Rectal smooth muscle tissue (tissue), 1 donor: ENCODE results near the gene KLF11.
A peak's percentile ranks its signal among the peaks of the same experiment; 100 is the strongest.
"Not testable (repeated sequence)": the region's sequence is repeated elsewhere in the genome, so short reads cannot be mapped to it uniquely, and the experiment has no call there.

Experiments used
- H3K27ac ChIP-seq: one replicate; pipeline ENCODE4 v1.7.0; 2013; ENCODE audit warnings: low read depth, low read length, inconsistent platforms
- H3K27me3 ChIP-seq: one replicate; pipeline ENCODE4 v1.7.0; 2013; ENCODE audit warnings: low read length; ENCODE audit not compliant: control insufficient read depth, insufficient read depth
- H3K36me3 ChIP-seq: one replicate; pipeline ENCODE4 v1.7.0; 2013; ENCODE audit warnings: low read length; ENCODE audit not compliant: control insufficient read depth, insufficient read depth
- H3K4me1 ChIP-seq: one replicate; pipeline ENCODE4 v1.7.0; 2013; ENCODE audit warnings: low read length; ENCODE audit not compliant: control insufficient read depth, insufficient read depth
- H3K4me3 ChIP-seq: one replicate; pipeline ENCODE4 v1.7.0; 2013; ENCODE audit warnings: low read length
- H3K9ac ChIP-seq: one replicate; pipeline ENCODE4 v1.7.0; 2013; ENCODE audit warnings: low read length

Gene KLF11

DNA sequence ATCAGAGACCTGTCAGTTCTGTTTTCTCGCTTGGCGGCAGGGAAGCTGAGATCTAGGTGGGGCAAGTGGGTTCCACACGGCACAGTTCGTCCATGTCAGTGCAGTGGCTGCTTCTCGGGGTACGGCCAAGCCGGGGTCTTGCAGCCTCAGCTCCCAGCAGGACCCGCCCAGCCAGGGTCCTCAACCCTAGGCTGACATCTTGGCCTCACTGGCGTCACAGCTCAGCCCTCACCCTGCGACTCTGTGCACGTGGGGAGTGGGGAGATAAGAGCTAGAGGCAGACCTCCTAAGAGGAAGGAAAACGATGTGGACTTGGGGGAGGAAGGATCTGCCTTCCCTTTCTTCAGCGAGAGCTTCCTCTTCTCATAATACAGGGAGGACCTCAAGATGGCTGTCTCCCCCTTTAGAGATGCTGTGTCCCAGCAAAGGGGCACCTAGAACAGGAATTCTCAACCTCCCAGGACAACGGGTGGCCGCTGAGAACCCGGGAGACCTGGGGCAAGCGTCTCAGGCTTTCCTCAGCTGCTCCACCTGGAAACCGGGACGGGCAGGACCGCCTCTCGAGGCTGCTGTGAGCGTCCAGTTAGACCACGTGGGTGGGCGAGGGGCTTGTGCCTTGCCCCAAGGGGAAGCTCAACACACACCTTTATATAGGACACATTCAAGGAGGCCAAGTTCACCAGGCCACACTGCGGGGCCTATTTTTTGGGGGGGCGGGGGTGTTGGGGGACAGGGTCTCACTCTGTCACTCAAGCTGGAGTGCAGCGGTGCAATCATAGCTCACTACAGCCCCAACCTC lies 23.5 kb upstream of the KLF11 start:
- Histone ChIP-seq H3K4me3 (no peak overlapping the region), H3K27me3 (no peaks in the 10 kb centered on the region), H3K27ac (no peak overlapping the region), H3K4me1 (no peaks in the 10 kb centered on the region), H3K36me3 (no peaks in the 10 kb centered on the region), H3K9ac (no peak overlapping the region)

DNA sequence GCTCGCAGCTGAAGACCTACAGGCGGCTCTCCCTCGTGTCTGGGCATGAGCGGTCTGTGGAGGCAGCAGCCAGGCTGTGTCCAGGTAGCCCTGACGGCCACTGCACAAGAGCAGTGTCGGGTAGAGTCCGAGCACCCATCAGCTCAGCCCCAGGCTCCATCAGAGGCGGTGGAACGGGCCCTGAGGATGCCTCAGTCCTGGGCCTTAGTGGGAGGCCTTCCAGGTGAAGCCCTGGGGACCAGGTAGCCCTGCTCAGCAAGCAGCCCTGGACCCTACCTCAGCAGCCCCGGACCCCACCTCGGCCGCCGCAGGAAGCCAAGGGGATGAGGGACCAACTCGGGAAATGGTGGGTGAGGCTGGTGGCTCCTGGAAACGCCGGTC lies 21.3 kb upstream of the KLF11 start:
- H3K9ac ChIP-seq = no peak overlapping the region
- no peak overlapping the region for H3K4me3 ChIP-seq
- H3K27me3 ChIP-seq = no peaks in the 10 kb centered on the region
- H3K27ac ChIP-seq = no peak overlapping the region
- no peaks in the 10 kb centered on the region for H3K4me1 ChIP-seq
- no peaks in the 10 kb centered on the region for H3K36me3 ChIP-seq

DNA sequence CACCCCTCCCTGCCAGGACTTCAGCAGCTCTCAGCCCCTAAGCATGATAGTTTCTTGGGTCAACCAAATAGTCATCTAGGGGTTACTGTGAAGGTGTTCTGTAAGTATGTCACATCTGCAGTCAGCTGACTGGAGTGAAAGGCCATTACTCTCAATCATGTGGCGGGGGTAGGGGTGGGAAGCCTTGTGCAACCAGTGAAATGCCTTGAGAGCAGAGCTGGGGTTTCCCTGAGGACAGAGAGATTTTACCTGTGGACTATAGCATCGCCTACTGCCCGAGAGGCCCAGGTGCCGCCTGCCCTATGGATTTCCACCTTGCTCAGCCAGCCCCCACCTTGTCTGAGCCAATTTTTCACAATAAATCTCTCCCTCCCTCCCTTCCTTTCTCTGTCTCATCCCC lies 20.9 kb upstream of the KLF11 start:
- no peak overlapping the region for H3K27ac ChIP-seq
- no peak overlapping the region for H3K9ac ChIP-seq
- H3K36me3 ChIP-seq = no peaks in the 10 kb centered on the region
- H3K4me3 ChIP-seq = no peak overlapping the region
- H3K4me1 ChIP-seq = no peaks in the 10 kb centered on the region
- H3K27me3 ChIP-seq = no peaks in the 10 kb centered on the region

DNA sequence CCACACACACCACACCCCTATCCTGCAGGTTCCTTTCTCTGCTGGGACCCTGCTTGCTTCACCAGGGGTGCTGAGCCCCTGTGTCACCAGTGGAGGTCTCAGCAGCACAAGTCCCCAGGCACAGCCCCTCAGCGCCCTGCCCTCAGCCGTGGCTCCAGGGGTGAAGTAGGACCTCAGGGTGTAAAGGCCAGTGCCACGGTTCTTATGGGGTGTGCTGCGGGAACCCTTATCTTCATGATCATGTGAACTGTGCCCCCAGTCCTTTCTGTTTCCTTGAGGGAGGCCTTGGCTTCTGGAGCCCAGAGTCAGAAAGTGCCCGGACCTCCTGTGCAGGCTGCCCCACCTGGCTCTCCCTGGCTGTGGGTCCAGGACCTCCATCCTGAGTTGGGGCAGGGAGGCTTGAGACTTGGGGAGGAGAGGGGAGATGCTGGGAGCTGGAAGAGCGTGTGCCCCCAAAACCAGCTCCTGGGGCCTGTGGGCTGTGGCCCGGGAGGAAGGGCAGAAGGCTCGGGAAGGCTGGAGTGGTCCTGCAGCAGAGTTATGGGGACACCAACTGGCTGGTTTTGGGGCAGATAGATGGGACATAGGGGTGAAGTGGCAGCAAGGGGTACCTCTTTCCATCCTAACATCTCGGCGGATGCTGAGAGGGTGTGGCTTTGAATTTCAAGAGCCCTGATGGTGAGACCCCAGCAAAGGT lies 20.2 kb upstream of the KLF11 start:
- no peak overlapping the region for H3K4me3 ChIP-seq
- H3K9ac ChIP-seq = no peak overlapping the region
- no peaks in the 10 kb centered on the region for H3K4me1 ChIP-seq
- no peaks in the 10 kb centered on the region for H3K36me3 ChIP-seq
- no peak overlapping the region for H3K27ac ChIP-seq
- H3K27me3 ChIP-seq = no peaks in the 10 kb centered on the region

DNA sequence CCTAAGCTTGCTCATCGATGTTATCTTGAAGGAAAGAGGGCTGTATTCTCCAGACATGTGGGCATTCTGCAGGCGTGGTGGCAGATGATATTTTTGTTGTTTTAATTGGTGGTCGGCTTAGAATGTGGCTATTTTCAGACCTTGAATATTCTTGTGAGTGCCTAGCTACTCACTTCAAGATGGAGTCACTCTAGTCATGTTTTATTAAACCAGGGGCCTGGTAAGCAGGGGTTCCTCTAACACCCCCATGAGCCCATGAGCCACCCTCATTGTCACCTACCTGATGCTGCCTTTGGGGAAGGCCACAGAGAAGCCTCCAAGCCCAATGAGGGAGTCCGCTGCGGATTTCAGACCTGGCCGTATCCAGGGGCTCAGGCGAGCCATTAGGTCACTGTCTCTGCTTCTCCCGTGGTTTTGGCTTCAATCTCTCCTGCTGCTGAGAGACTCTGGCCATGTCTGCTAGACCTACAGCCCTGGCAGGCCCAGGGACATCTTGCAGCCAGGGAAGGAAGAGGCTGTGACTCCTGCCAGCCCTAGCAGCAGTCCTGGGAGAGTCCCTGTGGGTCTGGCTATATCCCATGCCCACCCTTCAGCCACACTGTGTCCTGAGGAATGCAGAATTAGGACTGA lies 16.3 kb upstream of the KLF11 start:
- Histone ChIP-seq H3K4me3 (no peak overlapping the region), H3K9ac (no peak overlapping the region), H3K27ac (no peak overlapping the region), H3K4me1 (peaks cover 2% of the 10 kb centered on the region), H3K36me3 (no peaks in the 10 kb centered on the region), H3K27me3 (no peaks in the 10 kb centered on the region)

DNA sequence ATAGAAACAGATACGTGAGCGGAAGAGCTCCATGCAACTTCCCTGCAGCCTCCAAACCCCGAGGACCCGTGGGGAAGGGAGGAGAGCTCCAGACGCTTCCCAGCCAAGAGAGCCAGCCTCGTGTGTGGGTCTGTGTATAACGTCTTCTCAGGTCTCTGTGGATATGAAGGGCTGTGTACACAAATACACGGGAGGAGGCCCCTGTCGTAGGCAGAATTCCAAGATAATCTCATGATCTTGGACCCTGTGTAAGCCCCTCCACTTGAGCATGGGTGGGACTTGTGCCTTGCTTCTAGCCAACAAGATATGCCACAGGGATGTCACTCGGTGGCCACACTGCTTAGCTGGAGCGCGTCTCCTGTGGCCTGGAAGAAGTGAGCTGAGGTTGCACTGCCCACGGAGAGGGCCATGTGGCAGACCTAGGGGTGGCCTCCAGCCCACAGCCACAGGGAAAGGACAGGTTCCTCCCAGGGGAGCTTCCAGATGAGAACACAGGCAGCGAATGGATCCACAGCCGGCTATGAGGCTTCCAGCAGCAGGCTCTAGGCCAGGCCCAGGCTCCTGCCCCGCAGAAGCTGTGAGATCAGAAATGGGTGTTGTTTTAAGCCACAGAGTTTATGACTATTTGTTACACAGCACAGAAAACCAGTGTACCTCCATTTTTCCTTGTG lies 15.6 kb upstream of the KLF11 start:
- Histone ChIP-seq H3K9ac (no peak overlapping the region), H3K4me1 (peaks cover 2% of the 10 kb centered on the region), H3K4me3 (no peak overlapping the region), H3K27ac (no peak overlapping the region), H3K27me3 (no peaks in the 10 kb centered on the region), H3K36me3 (no peaks in the 10 kb centered on the region)

DNA sequence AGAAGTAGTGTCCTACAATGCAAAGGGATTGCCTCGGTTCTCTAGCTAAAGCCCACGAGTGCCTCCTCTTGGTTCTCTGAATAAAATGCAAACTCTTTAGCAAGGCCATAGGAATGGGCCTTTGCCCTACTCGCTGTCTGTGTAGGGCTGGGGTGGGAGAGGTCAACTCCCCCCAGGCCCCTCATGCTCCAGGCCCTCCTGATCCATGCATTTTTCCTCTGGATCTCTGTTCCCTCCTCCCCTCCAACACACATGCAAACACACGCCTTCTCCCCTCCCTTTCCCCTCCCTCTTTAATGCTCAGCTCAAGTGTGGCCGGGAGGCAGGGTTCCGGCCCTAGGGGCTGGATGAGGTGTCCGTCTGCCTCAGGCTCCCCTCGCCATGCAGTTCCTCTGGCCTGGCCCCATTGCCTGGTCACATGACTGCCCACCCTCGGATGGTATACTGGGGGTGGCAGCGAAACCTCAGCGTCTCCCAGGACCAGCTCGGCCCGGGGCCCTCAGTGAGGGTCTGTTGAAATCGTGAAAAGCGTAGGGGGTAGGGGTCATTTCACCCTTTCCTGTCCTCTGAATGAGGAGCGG lies 14.9 kb upstream of the KLF11 start:
- H3K27me3 ChIP-seq = no peaks in the 10 kb centered on the region
- H3K4me3 ChIP-seq = no peak overlapping the region
- peaks cover 2% of the 10 kb centered on the region for H3K4me1 ChIP-seq
- no peak overlapping the region for H3K9ac ChIP-seq
- no peaks in the 10 kb centered on the region for H3K36me3 ChIP-seq
- no peak overlapping the region for H3K27ac ChIP-seq

DNA sequence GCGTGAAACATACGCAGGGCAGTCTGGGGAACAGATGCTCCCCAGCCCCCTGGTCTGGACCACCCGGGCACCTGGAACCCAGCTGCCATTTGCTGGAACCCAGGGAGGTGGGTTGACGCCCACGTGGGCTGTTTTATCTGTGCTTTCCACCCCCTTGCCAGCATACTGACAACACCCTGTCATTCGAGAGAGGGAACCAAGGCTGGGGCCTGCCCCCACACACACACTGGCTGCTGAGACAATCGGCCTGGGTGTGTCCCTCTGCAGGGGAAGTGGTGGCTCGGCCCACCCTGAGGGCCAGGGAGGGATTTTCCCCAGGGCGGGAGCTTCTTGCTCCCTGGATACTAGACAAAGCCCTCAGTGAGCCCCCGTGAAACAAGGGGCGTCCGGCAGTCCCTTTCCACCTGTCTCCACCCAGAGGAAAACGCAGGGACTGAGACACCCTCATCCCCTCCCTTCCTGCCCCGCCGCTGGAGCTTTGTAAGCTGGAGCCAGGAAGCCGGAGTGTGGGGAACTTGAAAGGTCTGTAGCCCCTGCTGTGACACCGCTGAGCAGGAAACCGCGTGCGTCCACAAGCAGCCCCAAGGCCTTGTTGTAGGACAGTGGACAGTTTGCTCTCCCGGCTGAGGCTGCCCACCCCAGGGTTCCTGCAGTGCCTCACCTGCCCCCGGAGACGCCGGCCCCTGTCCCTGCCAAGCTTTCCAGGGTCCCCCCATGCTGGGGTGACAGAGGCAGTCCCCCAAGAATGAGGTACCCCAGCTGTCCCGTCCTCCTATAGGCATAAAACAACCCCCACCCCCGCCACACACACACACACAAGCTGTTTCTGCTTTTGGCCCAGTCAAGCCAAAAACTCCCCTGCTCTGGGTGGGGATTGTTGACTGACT lies 14.1 kb upstream of the KLF11 start:
- H3K9ac ChIP-seq = peak overlapping the region; percentile 4
- no peak overlapping the region for H3K27ac ChIP-seq
- no peaks in the 10 kb centered on the region for H3K27me3 ChIP-seq
- no peaks in the 10 kb centered on the region for H3K36me3 ChIP-seq
- peak overlapping the region; percentile 36 for H3K4me3 ChIP-seq
- peaks cover 2% of the 10 kb centered on the region for H3K4me1 ChIP-seq

DNA sequence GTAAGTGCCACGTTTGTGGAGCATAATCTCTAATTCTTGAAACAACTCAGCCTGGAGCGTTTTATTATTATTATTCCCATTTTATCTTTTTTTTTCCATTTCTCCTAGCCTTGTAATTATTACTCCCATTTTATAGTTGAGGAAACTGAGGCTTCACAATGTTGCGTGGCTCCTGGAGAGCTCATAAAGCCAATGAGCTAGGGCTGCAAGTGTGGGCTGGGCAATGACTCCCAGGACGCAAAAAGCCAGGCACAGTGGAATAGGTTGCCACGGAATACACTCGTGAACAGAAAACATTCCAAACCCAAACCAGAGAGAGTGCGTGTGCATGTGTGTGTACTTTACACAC lies 13.5 kb upstream of the KLF11 start:
- no peaks in the 10 kb centered on the region for H3K27me3 ChIP-seq

DNA sequence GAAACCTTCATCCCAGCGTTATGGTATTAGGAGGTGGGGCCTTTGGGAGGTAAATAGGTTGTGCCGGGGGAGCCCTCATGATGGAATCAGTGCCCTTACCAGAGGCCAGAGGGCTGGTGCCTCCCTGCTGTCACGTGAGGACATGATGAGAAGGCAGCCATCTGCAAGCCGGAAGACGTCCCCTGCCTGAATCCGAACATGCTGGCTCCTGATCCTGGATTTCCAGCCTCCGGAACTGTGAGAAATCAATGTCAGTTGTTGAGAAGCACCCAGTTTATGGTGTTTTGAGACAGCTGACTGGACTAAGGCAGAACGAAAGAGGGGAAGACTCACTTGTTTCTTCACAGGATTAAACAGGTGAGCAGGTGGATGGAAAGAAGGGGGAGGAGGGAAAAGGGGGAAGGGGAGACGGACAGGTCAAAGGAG lies 13.0 kb upstream of the KLF11 start:
- Histone ChIP-seq H3K4me1 (peaks cover 2% of the 10 kb centered on the region), H3K27me3 (no peaks in the 10 kb centered on the region), H3K27ac (no peak overlapping the region), H3K36me3 (no peaks in the 10 kb centered on the region), H3K4me3 (no peak overlapping the region), H3K9ac (no peak overlapping the region)

More for the DNA sequence above, 13.5 kb upstream of the KLF11 start:
- Histone ChIP-seq H3K9ac (peak overlapping the region; percentile 4), H3K36me3 (no peaks in the 10 kb centered on the region), H3K4me1 (peaks cover 2% of the 10 kb centered on the region), H3K27ac (no peak overlapping the region), H3K4me3 (no peak overlapping the region)

DNA sequence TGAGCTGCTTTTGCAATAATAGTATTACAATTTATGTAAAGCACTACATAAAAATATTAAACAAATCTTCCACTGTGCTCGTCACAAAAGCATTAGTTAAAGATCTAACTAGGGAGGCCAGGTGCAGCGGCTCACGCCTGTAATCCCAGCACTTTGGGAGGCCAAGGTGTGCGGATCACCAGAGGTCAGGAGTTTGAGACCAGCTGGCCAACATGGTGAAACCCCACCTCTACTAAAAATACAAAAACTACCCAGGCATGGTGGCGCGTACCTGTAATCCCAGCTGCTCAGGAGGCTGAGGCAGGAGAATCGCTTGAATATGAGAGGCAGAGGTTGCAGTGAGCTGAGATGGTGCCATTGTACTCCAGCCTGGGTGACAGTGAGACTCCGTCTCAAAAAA lies 12.6 kb upstream of the KLF11 start:
- not testable (repeated sequence) for H3K4me3 ChIP-seq, H3K4me1 ChIP-seq, H3K36me3 ChIP-seq, H3K27me3 ChIP-seq, H3K9ac ChIP-seq, H3K27ac ChIP-seq
